HepG2 (cell line): Measurements from ENCODE around the gene ZNF212. TPM values are rescaled to one million over a fixed set of nuclear protein-coding genes. Genes with fewer than 3 reads are reported as not detected.

Experiments used
- ATAC-seq: fragments of 200-7000 bp; cut with Tn5 transposase; 3 replicates; pipeline ENCODE4 v1.9.1; 2020; ENCODE audit warnings: mild to moderate bottlenecking, moderate library complexity
- BruUV-seq: library from RNA; stranded (reverse); fragments of 400-500 nt; replicated peaks from 2 replicates; lab custom pipeline; 2021; lab: Mats Ljungman, UMichigan
- CTCF ChIA-PET: fragments of 300-600 bp; formaldehyde crosslinking; extraction: SDS; loops from one replicate; lab custom pipeline; 2021; ENCODE audit warnings: low total read pairs, inconsistent platforms, low intra/inter-chr PET ratio; lab: Yijun Ruan, JAX
- POLR2A ChIA-PET: fragments of 350-600 bp; sonication (Branson Sonifier 250); formaldehyde crosslinking; loops from one replicate; lab custom pipeline; 2020; ENCODE audit warnings: antibody characterized with exemption, inconsistent platforms; lab: Yijun Ruan, JAX
- DNase-seq: peaks from one replicate; pipeline ENCODE4 v3.0.0-alpha.2; 2015; ENCODE audit warnings: low spot score
- FAIRE-seq: peaks from 3 replicates; lab custom pipeline; 2011; peaks lifted over from hg19 to GRCh38; lab: Jason Lieb, UNC
- H2AFZ ChIP-seq: one replicate; pipeline ENCODE4 v1.6.1; 2011; ENCODE audit warnings: low read length, inconsistent platforms
- H3K27ac ChIP-seq: fragments of 300-600 bp; 3 replicates; pipeline ENCODE4 v1.8.0; 2011; ENCODE audit warnings: mixed run types, mild to moderate bottlenecking, mixed read lengths, low read length, inconsistent platforms; ENCODE audit not compliant: insufficient read depth; ENCODE audit errors: extremely low read length
- H3K27me3 ChIP-seq, 2 experiments: fragments of 200-600 bp in 1 of 2; 2 replicates in 1 of 2; 3 replicates in 1 of 2; pipeline versions ENCODE4 v1.6.0 to v1.8.0; 2011; ENCODE audit warnings: low read length in 2 of 2, mild to moderate bottlenecking in 2 of 2, moderate library complexity in 2 of 2, inconsistent platforms in 1 of 2; ENCODE audit not compliant: insufficient read depth in 2 of 2, control insufficient read depth in 1 of 2
- H3K36me3 ChIP-seq, 2 experiments: fragments of 200-600 bp in 1 of 2; replicated peaks in 1 of 2; 2 replicates in 1 of 2; 3 replicates in 1 of 2; pipeline versions ENCODE4 v1.5.1 to v1.8.0; 2011; ENCODE audit warnings: low read length in 2 of 2, inconsistent platforms in 1 of 2; ENCODE audit not compliant: insufficient read depth in 2 of 2, control insufficient read depth in 1 of 2
- H3K4me1 ChIP-seq: 2 replicates; pipeline ENCODE4 v1.5.1; 2012; ENCODE audit warnings: low read length, inconsistent platforms; ENCODE audit not compliant: insufficient read depth
- H3K4me2 ChIP-seq: 2 replicates; pipeline ENCODE4 v1.6.0; 2011; ENCODE audit warnings: low read depth, low read length, inconsistent platforms
- H3K4me3 ChIP-seq, 3 experiments: fragments of 200-600 bp in 1 of 3; sonication (generic), shearing (Covaris generic) in 1 of 3; replicated peaks in 1 of 3; 2 replicates each; pipeline ENCODE4 v1.5.1; 2011 to 2016; ENCODE audit warnings: low read length in 3 of 3, inconsistent platforms in 2 of 3, low read depth in 2 of 3, mild to moderate bottlenecking in 2 of 3, control low read depth in 1 of 3, mixed read lengths in 1 of 3; ENCODE audit not compliant: insufficient read depth in 1 of 3
- H3K79me2 ChIP-seq: one replicate; pipeline ENCODE4 v1.6.1; 2011; ENCODE audit warnings: low read length, inconsistent platforms; ENCODE audit not compliant: insufficient read depth
- H3K9ac ChIP-seq: 2 replicates; pipeline ENCODE4 v1.6.0; 2011; ENCODE audit warnings: mild to moderate bottlenecking, low read depth, low read length, inconsistent platforms; ENCODE audit not compliant: insufficient read depth
- H3K9me3 ChIP-seq: 2 replicates; pipeline ENCODE4 v1.5.1; 2012; ENCODE audit warnings: mild to moderate bottlenecking, low read length
- H4K20me1 ChIP-seq: 2 replicates; pipeline ENCODE4 v1.6.0; 2011; ENCODE audit warnings: inconsistent platforms, mild to moderate bottlenecking, low read length, moderate library complexity; ENCODE audit not compliant: insufficient read depth
- CHCHD3 ChIP-seq: sonication (generic); formaldehyde crosslinking; IDR thresholded peaks from 2 replicates; pipeline ENCODE4 v1.8.0; 2022; ENCODE audit warnings: mild to moderate bottlenecking, missing genetic modification reagents, moderate library complexity
- FOXC1 ChIP-seq: sonication (generic); formaldehyde crosslinking; IDR thresholded peaks from 2 replicates; pipeline ENCODE4 v1.8.0; 2022; ENCODE audit warnings: mild to moderate bottlenecking, missing genetic modification reagents, borderline replicate concordance
- HDAC1 ChIP-seq: sonication (generic); formaldehyde crosslinking; IDR thresholded peaks from 2 replicates; pipeline ENCODE4 v1.5.1; 2020; ENCODE audit warnings: mild to moderate bottlenecking, missing genetic modification reagents
- MEF2D ChIP-seq: sonication (generic); formaldehyde crosslinking; IDR thresholded peaks from 2 replicates; pipeline ENCODE4 v1.5.1; 2020; ENCODE audit warnings: mild to moderate bottlenecking, missing genetic modification reagents
- ZNF121 ChIP-seq: sonication (generic); formaldehyde crosslinking; IDR thresholded peaks from 2 replicates; pipeline ENCODE4 v1.5.0; 2020; ENCODE audit warnings: mild to moderate bottlenecking, missing genetic modification reagents
- ZNF143 ChIP-seq: sonication (generic); formaldehyde crosslinking; IDR thresholded peaks from 2 replicates; pipeline ENCODE4 v1.4.0; 2020; ENCODE audit warnings: missing genetic modification reagents
- ZNF256 ChIP-seq: sonication (generic); formaldehyde crosslinking; conservative IDR thresholded peaks from 2 replicates; pipeline ENCODE4 v1.4.0; 2020; ENCODE audit warnings: missing genetic modification reagents
- WGBS: methylation state at CpG from one replicate; pipeline ENCODE4 v1.1.6; 2017; ENCODE audit warnings: low lambda C conversion rate; 5-methylcytosine and 5-hydroxymethylcytosine counted together
- in situ Hi-C: cut with HindIII; loops from 2 replicates; pipeline ENCODE4 v1.10.0; 2017; ENCODE audit warnings: low pct_unique_long_range_greater_than_20kb; ENCODE audit not compliant: extremely low pct_ligation_motif_present
- intact Hi-C: fragments of 100-400 bp; cut with micrococcal nuclease; formaldehyde crosslinking; loops from one replicate; pipeline ENCODE4 v1.10.0; 2022; ENCODE audit not compliant: unreplicated experiment
- polyA plus RNA-seq, 8 experiments: library from polyadenylated mRNA; depleted of rRNA in 3 of 8; stranded (reverse) in 7 of 8; unstranded in 1 of 8; fragments of >200 nt; fragmentation: Illumina TruSeq in 4 of 8; extraction: Trizol in 4 of 8; gene quantifications; 2 replicates each; pipeline versions ENCODE4 v1.2.1 to v1.2.3, GENCODE V29; 2011 to 2016; ENCODE audit warnings: low read depth in 4 of 8, missing spikeins in 1 of 8, mixed read lengths in 1 of 8; ENCODE audit not compliant: insufficient read depth in 1 of 8
- total RNA-seq, 5 experiments: library from RNA; depleted of rRNA; stranded (reverse); fragments of >200 nt; fragmentation: Illumina TruSeq; extraction: Trizol; gene quantifications; 2 replicates each; pipeline ENCODE4 v1.2.3, GENCODE V29; 2016; ENCODE audit warnings: low read depth in 1 of 5
- TF ChIP-seq, protein P1 (sequence below): sonication (generic); formaldehyde crosslinking; IDR thresholded peaks from 2 replicates; pipeline ENCODE4 v1.8.0; 2022; ENCODE audit warnings: mild to moderate bottlenecking, missing genetic modification reagents; ENCODE audit not compliant: insufficient replicate concordance
- TF ChIP-seq, protein P2 (sequence below): sonication (generic); formaldehyde crosslinking; IDR thresholded peaks from 2 replicates; pipeline ENCODE4 v1.4.0; 2020; ENCODE audit warnings: low read depth, missing genetic modification reagents
- TF ChIP-seq, protein P3 (sequence below): sonication (generic); formaldehyde crosslinking; IDR thresholded peaks from 2 replicates; pipeline ENCODE4 v1.4.0; 2020; ENCODE audit warnings: missing genetic modification reagents
- TF ChIP-seq, protein P4 (sequence below): sonication (generic); formaldehyde crosslinking; IDR thresholded peaks from 2 replicates; pipeline ENCODE4 v1.5.1; 2020; ENCODE audit warnings: missing genetic modification reagents, mild to moderate bottlenecking, borderline replicate concordance

The ZNF212 gene
- total and polyA plus RNA-seq, 2 of the 13 experiments (the other 11 are each of a cell fraction or from before 2014, with no cell fraction given) = 2.6 to 3.8 TPM

DNA sequence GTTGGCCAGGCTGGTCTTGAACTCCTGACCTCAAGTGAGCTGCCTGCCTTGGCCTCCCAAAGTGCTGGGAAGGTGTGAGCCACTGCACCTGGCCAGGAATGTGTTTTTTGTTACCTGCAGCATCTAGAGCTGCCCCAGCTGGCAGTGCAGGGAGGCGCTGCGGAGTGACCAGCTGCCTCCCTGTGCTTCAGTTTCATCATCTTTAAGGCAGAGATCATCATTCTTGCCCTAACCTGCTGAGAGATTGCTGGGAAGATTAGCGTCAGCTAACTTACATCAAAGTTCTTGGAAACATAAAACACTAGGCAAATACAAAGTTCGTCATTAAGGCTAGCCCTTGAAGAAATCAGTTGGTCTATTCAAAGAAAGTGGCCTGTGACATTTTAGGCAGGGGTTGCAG lies 41.8 kb upstream of the ZNF212 start:
- Histone ChIP-seq H3K4me1 (peaks cover 23% of the 10 kb centered on the region), H3K4me2 (no peak overlapping the region), H4K20me1 (no peaks in the 10 kb centered on the region), H3K27me3 (no peaks in the 10 kb centered on the region), H3K4me3 (no peak overlapping the region), H3K79me2 (peaks cover 36% of the 10 kb centered on the region), H2AFZ (no peak overlapping the region), H3K9me3 (no peaks in the 10 kb centered on the region), H3K9ac (no peak overlapping the region), H3K27ac (no peak overlapping the region), H3K36me3 (peaks cover 22 to 37% of the 10 kb centered on the region in 2 experiments)
- no peak for DNase-seq
- FAIRE-seq = no peak
- ATAC-seq = no peak
- in situ Hi-C loops (no loop called here), intact Hi-C loops (loop anchor here (5.0 kb wide), 1 partner anchor 40 kb away; the partner anchor contains the start of gene ZNF212)
- POLR2A ChIA-PET = no interaction called here
- WGBS = 71% methylated on average over 4 of the region's 4 CpGs
- CTCF ChIA-PET = no interaction called here
- BruUV-seq = no TSS peak
- TF ChIP-seq, protein P1, sequence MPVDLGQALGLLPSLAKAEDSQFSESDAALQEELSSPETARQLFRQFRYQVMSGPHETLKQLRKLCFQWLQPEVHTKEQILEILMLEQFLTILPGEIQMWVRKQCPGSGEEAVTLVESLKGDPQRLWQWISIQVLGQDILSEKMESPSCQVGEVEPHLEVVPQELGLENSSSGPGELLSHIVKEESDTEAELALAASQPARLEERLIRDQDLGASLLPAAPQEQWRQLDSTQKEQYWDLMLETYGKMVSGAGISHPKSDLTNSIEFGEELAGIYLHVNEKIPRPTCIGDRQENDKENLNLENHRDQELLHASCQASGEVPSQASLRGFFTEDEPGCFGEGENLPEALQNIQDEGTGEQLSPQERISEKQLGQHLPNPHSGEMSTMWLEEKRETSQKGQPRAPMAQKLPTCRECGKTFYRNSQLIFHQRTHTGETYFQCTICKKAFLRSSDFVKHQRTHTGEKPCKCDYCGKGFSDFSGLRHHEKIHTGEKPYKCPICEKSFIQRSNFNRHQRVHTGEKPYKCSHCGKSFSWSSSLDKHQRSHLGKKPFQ (CRISPR knock-in tag) = no peak
- TF ChIP-seq, protein P2, sequence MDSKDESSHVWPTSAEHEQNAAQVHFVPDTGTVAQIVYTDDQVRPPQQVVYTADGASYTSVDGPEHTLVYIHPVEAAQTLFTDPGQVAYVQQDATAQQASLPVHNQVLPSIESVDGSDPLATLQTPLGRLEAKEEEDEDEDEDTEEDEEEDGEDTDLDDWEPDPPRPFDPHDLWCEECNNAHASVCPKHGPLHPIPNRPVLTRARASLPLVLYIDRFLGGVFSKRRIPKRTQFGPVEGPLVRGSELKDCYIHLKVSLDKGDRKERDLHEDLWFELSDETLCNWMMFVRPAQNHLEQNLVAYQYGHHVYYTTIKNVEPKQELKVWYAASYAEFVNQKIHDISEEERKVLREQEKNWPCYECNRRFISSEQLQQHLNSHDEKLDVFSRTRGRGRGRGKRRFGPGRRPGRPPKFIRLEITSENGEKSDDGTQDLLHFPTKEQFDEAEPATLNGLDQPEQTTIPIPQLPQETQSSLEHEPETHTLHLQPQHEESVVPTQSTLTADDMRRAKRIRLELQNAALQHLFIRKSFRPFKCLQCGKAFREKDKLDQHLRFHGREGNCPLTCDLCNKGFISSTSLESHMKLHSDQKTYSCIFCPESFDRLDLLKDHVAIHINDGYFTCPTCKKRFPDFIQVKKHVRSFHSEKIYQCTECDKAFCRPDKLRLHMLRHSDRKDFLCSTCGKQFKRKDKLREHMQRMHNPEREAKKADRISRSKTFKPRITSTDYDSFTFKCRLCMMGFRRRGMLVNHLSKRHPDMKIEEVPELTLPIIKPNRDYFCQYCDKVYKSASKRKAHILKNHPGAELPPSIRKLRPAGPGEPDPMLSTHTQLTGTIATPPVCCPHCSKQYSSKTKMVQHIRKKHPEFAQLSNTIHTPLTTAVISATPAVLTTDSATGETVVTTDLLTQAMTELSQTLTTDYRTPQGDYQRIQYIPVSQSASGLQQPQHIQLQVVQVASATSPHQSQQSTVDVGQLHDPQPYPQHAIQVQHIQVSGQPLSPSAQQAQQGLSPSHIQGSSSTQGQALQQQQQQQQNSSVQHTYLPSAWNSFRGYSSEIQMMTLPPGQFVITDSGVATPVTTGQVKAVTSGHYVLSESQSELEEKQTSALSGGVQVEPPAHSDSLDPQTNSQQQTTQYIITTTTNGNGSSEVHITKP = no peak
- no peak for TF ChIP-seq HDAC1 (CRISPR knock-in tag)
- no peak for TF ChIP-seq FOXC1
- TF ChIP-seq ZNF121 (CRISPR knock-in tag) = no peak
- TF ChIP-seq, protein P3, sequence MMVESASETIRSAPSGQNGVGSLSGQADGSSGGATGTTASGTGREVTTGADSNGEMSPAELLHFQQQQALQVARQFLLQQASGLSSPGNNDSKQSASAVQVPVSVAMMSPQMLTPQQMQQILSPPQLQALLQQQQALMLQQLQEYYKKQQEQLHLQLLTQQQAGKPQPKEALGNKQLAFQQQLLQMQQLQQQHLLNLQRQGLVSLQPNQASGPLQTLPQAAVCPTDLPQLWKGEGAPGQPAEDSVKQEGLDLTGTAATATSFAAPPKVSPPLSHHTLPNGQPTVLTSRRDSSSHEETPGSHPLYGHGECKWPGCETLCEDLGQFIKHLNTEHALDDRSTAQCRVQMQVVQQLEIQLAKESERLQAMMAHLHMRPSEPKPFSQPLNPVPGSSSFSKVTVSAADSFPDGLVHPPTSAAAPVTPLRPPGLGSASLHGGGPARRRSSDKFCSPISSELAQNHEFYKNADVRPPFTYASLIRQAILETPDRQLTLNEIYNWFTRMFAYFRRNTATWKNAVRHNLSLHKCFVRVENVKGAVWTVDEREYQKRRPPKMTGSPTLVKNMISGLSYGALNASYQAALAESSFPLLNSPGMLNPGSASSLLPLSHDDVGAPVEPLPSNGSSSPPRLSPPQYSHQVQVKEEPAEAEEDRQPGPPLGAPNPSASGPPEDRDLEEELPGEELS (CRISPR knock-in tag) = no peak
- no peak for TF ChIP-seq MEF2D (CRISPR knock-in tag)
- TF ChIP-seq, protein P4, sequence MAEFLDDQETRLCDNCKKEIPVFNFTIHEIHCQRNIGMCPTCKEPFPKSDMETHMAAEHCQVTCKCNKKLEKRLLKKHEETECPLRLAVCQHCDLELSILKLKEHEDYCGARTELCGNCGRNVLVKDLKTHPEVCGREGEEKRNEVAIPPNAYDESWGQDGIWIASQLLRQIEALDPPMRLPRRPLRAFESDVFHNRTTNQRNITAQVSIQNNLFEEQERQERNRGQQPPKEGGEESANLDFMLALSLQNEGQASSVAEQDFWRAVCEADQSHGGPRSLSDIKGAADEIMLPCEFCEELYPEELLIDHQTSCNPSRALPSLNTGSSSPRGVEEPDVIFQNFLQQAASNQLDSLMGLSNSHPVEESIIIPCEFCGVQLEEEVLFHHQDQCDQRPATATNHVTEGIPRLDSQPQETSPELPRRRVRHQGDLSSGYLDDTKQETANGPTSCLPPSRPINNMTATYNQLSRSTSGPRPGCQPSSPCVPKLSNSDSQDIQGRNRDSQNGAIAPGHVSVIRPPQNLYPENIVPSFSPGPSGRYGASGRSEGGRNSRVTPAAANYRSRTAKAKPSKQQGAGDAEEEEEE (CRISPR knock-in tag) = no peak
- TF ChIP-seq ZNF256 (CRISPR knock-in tag) = no peak
- no peak for TF ChIP-seq ZNF143 (CRISPR knock-in tag)
- TF ChIP-seq CHCHD3 (CRISPR knock-in tag) = no peak
